Ishikawa (cell line): ENCODE results near the gene USP20.

Experiments
- CEBPB ChIP-seq: IDR thresholded peaks from 2 replicates; pipeline ENCODE4 v1.6.1; 2012
- EP300 ChIP-seq: IDR thresholded peaks from 2 replicates; pipeline ENCODE4 v1.6.1; 2012; ENCODE audit warnings: borderline replicate concordance
- MAX ChIP-seq: IDR thresholded peaks from 2 replicates; pipeline ENCODE4 v1.6.1; 2012
- RAD21 ChIP-seq: IDR thresholded peaks from 2 replicates; pipeline ENCODE4 v1.6.1; 2012; ENCODE audit warnings: low read depth
- REST ChIP-seq: IDR thresholded peaks from 2 replicates; pipeline ENCODE4 v1.6.1; 2012; ENCODE audit warnings: low read depth, mild to moderate bottlenecking
- TAF1 ChIP-seq: IDR thresholded peaks from 2 replicates; pipeline ENCODE4 v1.6.1; 2012; ENCODE audit warnings: low read depth, mild to moderate bottlenecking
- TCF12 ChIP-seq: IDR thresholded peaks from 2 replicates; pipeline ENCODE4 v1.6.1; 2012; ENCODE audit warnings: low read depth

- TF ChIP-seq TCF12 (no peak), REST (no peak), RAD21 (no peak), TAF1 (no peak), CEBPB (no peak), EP300 (no peak), MAX (no peak)
These were observed 45.6 kb downstream of the USP20 start for GRCh38 chr9:129880654-129881546.
